GM10248 (cell line): ENCODE measurements around the gene PRKN.
A peak's percentile ranks its signal among the peaks of the same experiment; 100 is the strongest.

Source experiments
- CTCF ChIA-PET: fragments of 300-600 bp; sonication (Branson Sonifier 250); formaldehyde crosslinking; extraction: SDS; loops from one replicate; lab custom pipeline; 2021; ENCODE audit warnings: antibody characterized with exemption; lab: Yijun Ruan, JAX
- POLR2A ChIA-PET: fragments of 350-650 bp; sonication (Branson Sonifier 250); formaldehyde crosslinking; extraction: SDS; loops from one replicate; lab custom pipeline; 2020; ENCODE audit warnings: antibody characterized with exemption; lab: Yijun Ruan, JAX
- DNase-seq: peaks from one replicate; pipeline ENCODE4 v3.0.0; 2012; ENCODE audit errors: extremely low spot score
- TF ChIP-seq, protein P1 (sequence below): IDR thresholded peaks from 2 replicates; pipeline ENCODE4 v1.5.1; 2012; ENCODE audit warnings: mild to moderate bottlenecking, low read depth; ENCODE audit errors: extremely low read depth, missing control alignments, control extremely low read depth

Gene PRKN

DNA sequence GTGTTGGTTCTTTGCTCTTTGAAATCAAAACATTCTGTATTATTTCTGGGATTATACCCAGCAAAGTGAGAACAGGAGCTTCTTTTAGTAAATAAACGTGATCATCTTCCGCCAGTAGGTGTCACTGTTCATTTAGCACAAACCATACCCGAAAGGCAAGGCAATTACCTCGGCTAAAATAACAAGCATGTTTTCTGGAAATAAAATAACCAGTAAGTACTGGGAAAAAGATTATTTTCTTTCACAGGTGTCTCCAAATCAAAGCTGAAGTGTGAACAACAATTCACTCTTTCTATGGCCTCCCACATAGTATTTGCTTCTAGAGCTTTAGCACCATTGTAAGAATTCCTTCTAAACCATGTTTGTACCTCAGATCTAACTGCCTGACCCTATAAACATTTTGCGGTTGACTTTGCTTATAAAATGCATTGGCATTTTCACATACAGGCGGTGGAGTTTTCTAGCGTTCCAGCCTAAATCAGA lies 1309.1 kb downstream of the PRKN start:
- peak; percentile 48 for DNase-seq
- POLR2A ChIA-PET: no interaction called here
- TF ChIP-seq, protein P1, sequence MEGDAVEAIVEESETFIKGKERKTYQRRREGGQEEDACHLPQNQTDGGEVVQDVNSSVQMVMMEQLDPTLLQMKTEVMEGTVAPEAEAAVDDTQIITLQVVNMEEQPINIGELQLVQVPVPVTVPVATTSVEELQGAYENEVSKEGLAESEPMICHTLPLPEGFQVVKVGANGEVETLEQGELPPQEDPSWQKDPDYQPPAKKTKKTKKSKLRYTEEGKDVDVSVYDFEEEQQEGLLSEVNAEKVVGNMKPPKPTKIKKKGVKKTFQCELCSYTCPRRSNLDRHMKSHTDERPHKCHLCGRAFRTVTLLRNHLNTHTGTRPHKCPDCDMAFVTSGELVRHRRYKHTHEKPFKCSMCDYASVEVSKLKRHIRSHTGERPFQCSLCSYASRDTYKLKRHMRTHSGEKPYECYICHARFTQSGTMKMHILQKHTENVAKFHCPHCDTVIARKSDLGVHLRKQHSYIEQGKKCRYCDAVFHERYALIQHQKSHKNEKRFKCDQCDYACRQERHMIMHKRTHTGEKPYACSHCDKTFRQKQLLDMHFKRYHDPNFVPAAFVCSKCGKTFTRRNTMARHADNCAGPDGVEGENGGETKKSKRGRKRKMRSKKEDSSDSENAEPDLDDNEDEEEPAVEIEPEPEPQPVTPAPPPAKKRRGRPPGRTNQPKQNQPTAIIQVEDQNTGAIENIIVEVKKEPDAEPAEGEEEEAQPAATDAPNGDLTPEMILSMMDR: peak; percentile 78
- CTCF ChIA-PET: interaction anchor here (0.7 to 3.5 kb wide), 27 partner anchors 9 to 1315 kb away, joined by 3 to 29 read pairs (median 5); no protein-coding TSS in a partner anchor

DNA sequence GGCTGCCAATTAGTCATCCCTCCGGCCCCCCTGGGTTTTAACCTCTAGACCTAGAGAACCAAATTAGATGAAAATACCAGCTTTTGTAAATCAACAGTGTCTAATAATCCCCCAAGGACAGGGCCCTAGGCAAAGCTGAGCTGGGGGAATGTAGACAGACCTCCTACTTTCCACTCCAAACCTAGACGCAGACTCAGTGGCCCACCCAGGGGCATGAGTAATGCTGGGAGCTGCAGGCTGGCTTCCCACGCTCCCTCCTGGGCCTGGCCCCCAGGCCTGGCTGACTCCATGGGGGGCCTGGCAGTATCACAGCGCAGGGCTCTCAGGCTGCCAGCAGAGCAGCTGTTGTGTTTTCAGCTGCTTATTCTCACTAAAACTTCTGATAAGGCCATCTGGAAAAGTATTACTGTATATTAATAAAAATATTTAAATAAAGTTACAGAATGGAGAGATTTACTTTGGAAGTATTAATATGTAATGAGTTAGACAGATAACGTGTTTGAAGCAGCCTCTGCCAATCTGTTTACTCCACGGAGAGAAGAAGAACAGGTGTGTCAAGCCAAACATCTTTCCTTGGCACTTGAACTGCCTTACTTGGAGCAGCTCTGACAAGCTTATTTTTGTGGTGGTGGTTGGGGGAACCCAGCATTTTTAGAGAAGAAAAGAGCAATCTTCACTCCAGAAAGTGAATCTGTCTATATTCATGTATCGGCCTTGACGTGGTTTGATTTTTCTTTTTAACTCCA lies 1309.7 kb downstream of the PRKN start:
- POLR2A ChIA-PET: no interaction called here
- CTCF ChIA-PET: interaction anchor here (0.6 to 3.5 kb wide), 28 partner anchors 8 to 1315 kb away, joined by 3 to 29 read pairs (median 4); no protein-coding TSS in a partner anchor
- TF ChIP-seq, protein P1: no peak
- no peak for DNase-seq

DNA sequence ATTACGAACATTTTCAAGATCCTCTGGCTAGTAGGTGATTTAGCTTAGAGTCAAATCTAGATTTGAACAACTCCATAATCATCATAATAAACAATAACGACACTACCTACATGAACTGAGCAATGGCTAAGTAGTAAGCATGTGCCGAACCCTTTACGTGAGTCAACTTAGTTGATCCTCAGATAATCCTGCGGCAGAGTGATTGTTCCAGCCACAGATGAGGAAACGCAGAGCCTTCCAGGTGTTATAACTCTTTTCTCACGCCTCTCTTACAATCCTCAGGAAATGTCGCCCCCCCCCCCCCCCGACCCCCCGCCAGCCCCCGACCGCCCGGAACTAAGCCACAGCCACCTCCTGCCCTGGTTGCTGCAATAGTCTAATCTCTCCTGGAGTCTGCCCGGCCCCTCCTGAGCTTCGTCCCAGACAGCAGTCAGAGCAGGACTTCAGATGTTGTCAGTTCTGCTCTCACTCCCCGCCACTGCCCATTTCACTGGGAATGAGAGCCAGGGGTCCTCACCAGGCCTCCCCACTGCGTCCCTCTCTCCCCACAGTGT lies 1312.2 kb downstream of the PRKN start:
- DNase-seq: no peak
- POLR2A ChIA-PET: no interaction called here
- TF ChIP-seq, protein P1: no peak
- CTCF ChIA-PET: interaction anchor here (3.5 kb wide), 1 partner anchor 280 kb away, joined by 24 read pairs; no protein-coding TSS in a partner anchor

DNA sequence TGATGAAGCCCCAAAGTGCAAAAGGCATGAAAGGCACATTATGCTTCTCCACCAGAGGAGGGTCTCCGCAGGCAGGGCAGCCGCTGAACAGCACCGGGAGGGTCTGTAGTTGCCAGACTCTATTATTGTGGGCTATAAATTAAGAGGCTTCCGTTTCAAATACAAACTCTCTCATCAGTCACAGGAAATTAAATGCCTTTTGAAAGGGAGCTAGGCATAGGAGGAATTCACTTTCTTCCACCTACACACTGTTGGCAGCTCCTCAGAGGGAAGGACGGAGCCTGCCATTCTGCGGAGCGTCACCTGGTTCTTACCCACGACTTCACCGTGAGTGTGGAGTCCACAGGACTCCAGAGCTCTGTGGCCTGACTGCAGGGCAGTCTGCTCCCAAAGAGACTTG lies 1312.9 kb downstream of the PRKN start:
- CTCF ChIA-PET: no interaction called here
- POLR2A ChIA-PET: no interaction called here
- TF ChIP-seq, protein P1: no peak
- no peak for DNase-seq

DNA sequence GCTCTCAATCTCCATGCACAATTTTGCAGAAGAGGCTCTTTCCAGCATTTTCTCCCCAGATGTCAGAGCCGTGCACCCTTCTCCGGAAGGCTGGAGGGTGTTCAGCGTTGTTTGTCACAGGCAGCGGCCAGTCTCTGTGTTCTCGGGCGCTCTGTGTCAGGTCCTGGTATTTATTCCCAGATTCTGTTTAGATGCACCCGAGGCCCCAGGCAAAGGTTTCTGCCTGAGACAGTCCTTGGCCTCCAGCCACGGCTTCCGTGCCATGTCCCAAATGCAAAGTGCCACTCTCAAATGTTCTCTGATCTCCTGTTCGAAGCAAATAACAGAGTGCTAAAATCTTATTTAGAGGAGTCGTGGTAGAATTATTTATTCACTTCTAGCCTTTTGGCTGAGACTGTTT lies 1313.4 kb downstream of the PRKN start:
- DNase-seq: no peak
- TF ChIP-seq, protein P1: no peak
- ChIA-PET POLR2A (no interaction called here), CTCF (interaction anchor here (1.1 kb wide), 1 partner anchor 20 kb away, joined by 3 read pairs; no protein-coding TSS in a partner anchor)

DNA sequence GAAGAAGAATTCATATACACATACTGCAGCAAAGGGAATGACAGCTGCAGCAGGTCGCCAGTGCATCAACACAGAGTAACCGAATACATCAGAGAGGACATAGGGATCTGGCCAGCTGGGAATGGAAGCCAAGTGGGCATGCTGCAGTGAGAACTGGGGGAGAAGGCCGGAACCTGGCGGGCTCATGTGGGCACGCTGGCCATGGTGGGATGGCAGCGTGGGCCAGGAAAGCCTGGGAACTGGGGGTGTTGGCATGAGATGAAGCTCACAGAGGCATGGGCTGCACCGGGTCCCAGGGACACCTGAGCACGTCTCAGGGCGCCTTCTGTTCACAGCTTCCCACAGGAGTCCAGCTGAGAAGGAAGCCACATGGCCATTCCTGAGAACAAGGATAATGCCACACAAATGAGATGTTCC lies 1314.2 kb downstream of the PRKN start:
- ChIA-PET CTCF (interaction anchor here (0.9 to 1.1 kb wide), 2 partner anchors 18 to 19 kb away, joined by 3 read pairs; no protein-coding TSS in a partner anchor), POLR2A (no interaction called here)
- TF ChIP-seq, protein P1: no peak
- DNase-seq: no peak
